MM.1S (cell line): ENCODE measurements around the gene PER2.

Experiments
- DNase-seq: peaks from one replicate; pipeline ENCODE4 v3.0.0-alpha.2; 2015
- H2AFZ ChIP-seq: fragments of 300-600 bp; sonication (generic); 2 replicates; pipeline ENCODE4 v1.6.0; 2016; ENCODE audit warnings: antibody characterized with exemption, low read length
- H3F3A ChIP-seq: fragments of 300-600 bp; sonication (generic); 2 replicates; pipeline ENCODE4 v1.6.1; 2016; ENCODE audit warnings: mild to moderate bottlenecking, antibody characterized with exemption, low read length, moderate library complexity, mixed read lengths; ENCODE audit not compliant: insufficient read depth
- H3K27ac ChIP-seq: fragments of 300-600 bp; sonication (generic); 2 replicates; pipeline ENCODE4 v1.5.1; 2016; ENCODE audit warnings: mild to moderate bottlenecking, low read length
- H3K27me3 ChIP-seq: fragments of 300-600 bp; sonication (generic); replicated peaks from 2 replicates; pipeline ENCODE4 v1.6.0; 2016; ENCODE audit warnings: low read length; ENCODE audit not compliant: insufficient read depth
- H3K36me3 ChIP-seq: fragments of 300-600 bp; sonication (generic); replicated peaks from 2 replicates; pipeline ENCODE4 v1.6.1; 2016; ENCODE audit warnings: mild to moderate bottlenecking, low read length, mixed read lengths; ENCODE audit not compliant: insufficient read depth
- H3K4me1 ChIP-seq: fragments of 300-600 bp; sonication (generic); 2 replicates; pipeline ENCODE4 v1.6.1; 2016; ENCODE audit warnings: low read length, mixed read lengths
- H3K4me2 ChIP-seq: fragments of 300-600 bp; sonication (generic); 2 replicates; pipeline ENCODE4 v1.6.0; 2016; ENCODE audit warnings: low read depth, low read length
- H3K4me3 ChIP-seq: fragments of 300-600 bp; sonication (generic); 2 replicates; pipeline ENCODE4 v1.5.1; 2016; ENCODE audit warnings: low read length, mixed read lengths
- H3K79me2 ChIP-seq: fragments of 300-600 bp; sonication (generic); 2 replicates; pipeline ENCODE4 v1.6.1; 2016; ENCODE audit warnings: mixed run types, low read length, mixed read lengths
- H3K9ac ChIP-seq: fragments of 300-600 bp; sonication (generic); 2 replicates; pipeline ENCODE4 v1.6.1; 2016; ENCODE audit warnings: low read length, mixed read lengths
- H3K9me2 ChIP-seq: fragments of 300-600 bp; sonication (generic); replicated peaks from 2 replicates; pipeline ENCODE4 v1.6.1; 2016; ENCODE audit warnings: mild to moderate bottlenecking, low read length, mixed read lengths; ENCODE audit not compliant: insufficient read depth
- H3K9me3 ChIP-seq: fragments of 300-600 bp; sonication (generic); replicated peaks from 2 replicates; pipeline ENCODE4 v1.6.1; 2016; ENCODE audit warnings: mild to moderate bottlenecking, low read length, mixed read lengths; ENCODE audit not compliant: insufficient read depth
- H4K20me1 ChIP-seq: fragments of 300-600 bp; sonication (generic); 2 replicates; pipeline ENCODE4 v1.6.1; 2016; ENCODE audit warnings: mild to moderate bottlenecking, low read length, moderate library complexity, mixed read lengths; ENCODE audit not compliant: insufficient read depth
- CTCF ChIP-seq: fragments of 300-600 bp; sonication (generic); IDR thresholded peaks from 2 replicates; pipeline ENCODE4 v1.5.1; 2016; ENCODE audit warnings: antibody characterized with exemption, low read length, mixed read lengths
- EZH2 ChIP-seq: fragments of 300-600 bp; sonication (generic); optimal IDR thresholded peaks from 2 replicates; pipeline ENCODE3; 2017; ENCODE audit warnings: low read depth, mild to moderate bottlenecking, antibody characterized with exemption, low read length, mixed read lengths
- EZH2phosphoT487 ChIP-seq: fragments of 300-600 bp; sonication (generic); IDR thresholded peaks from 2 replicates; pipeline ENCODE4 v1.6.1; 2018; ENCODE audit warnings: antibody characterized with exemption, low read length

The PER2 gene

GRCh38 chr2:238255636-238256035, 32.8 kb downstream of the PER2 start:
- no peak overlapping the region for H3K27ac ChIP-seq
- H4K20me1 ChIP-seq, result no peaks in the 10 kb centered on the region
- 0 out of 2 replicates have a peak, but pooled peaks cover 2% of the 10 kb centered on the region for H3K79me2 ChIP-seq
- H3K9me3 ChIP-seq, result no peaks in the 10 kb centered on the region
- no peaks in the 10 kb centered on the region for H3K9me2 ChIP-seq
- no peaks in the 10 kb centered on the region for H3K27me3 ChIP-seq
- no peaks in the 10 kb centered on the region for H3K36me3 ChIP-seq
- TF ChIP-seq EZH2phosphoT487 (no peak), CTCF (no peak), EZH2 (no peak)
- no peak overlapping the region for H3K9ac ChIP-seq
- H3K4me2 ChIP-seq, result no peak overlapping the region
- H3F3A ChIP-seq, result peaks cover 27% of the 10 kb centered on the region
- H3K4me3 ChIP-seq, result no peak overlapping the region
- no peak overlapping the region for H2AFZ ChIP-seq
- DNase-seq, result no peak
- H3K4me1 ChIP-seq, result peaks cover 35% of the 10 kb centered on the region

- Histone ChIP-seq H3K27me3 (no peaks in the 10 kb centered on the region), H3K36me3 (no peaks in the 10 kb centered on the region), H2AFZ (no peak overlapping the region), H3K9me3 (no peaks in the 10 kb centered on the region), H3K9me2 (no peaks in the 10 kb centered on the region), H3F3A (peaks cover 22% of the 10 kb centered on the region), H3K9ac (no peak overlapping the region), H3K4me1 (peaks cover 30% of the 10 kb centered on the region), H3K79me2 (no peaks in the 10 kb centered on the region), H3K27ac (no peak overlapping the region), H3K4me2 (no peak overlapping the region), H4K20me1 (no peaks in the 10 kb centered on the region), H3K4me3 (no peak overlapping the region)
- TF ChIP-seq EZH2 (no peak), CTCF (no peak), EZH2phosphoT487 (no peak)
- DNase-seq, result no peak
Observed at GRCh38 chr2:238255151-238255551, 33.3 kb downstream of the PER2 start.

- Histone ChIP-seq H4K20me1 (no peaks in the 10 kb centered on the region), H2AFZ (no peak overlapping the region), H3K9me2 (no peaks in the 10 kb centered on the region), H3K79me2 (no peaks in the 10 kb centered on the region), H3K36me3 (no peaks in the 10 kb centered on the region), H3F3A (peaks cover 14% of the 10 kb centered on the region), H3K27ac (no peak overlapping the region), H3K4me3 (no peak overlapping the region), H3K9me3 (no peaks in the 10 kb centered on the region), H3K27me3 (no peaks in the 10 kb centered on the region), H3K9ac (no peak overlapping the region), H3K4me2 (no peak overlapping the region), H3K4me1 (peaks cover 23% of the 10 kb centered on the region)
- TF ChIP-seq EZH2 (no peak), CTCF (no peak), EZH2phosphoT487 (no peak)
- no peak for DNase-seq
Observed at GRCh38 chr2:238254095-238254723, 34.2 kb downstream of the PER2 start.
